GM12892 (cell line): ENCODE results near the gene IL1RAPL2.

Experiments
- POLR2A ChIP-seq: IDR thresholded peaks from 2 replicates; pipeline ENCODE4 v1.6.1; 2011; ENCODE audit warnings: low read depth, low read length, control low read depth
- POLR2AphosphoS5 ChIP-seq: IDR thresholded peaks from 2 replicates; pipeline ENCODE4 v1.6.1; 2011; ENCODE audit warnings: low read depth, low read length, control low read depth
- TAF1 ChIP-seq: IDR thresholded peaks from 2 replicates; pipeline ENCODE4 v1.6.1; 2011; ENCODE audit warnings: low read depth, mild to moderate bottlenecking, control low read depth, low read length, borderline replicate concordance

- TF ChIP-seq POLR2A (no peak), POLR2AphosphoS5 (no peak), TAF1 (no peak)
These were observed 1172.2 kb downstream of the IL1RAPL2 start for GRCh38 chrX:105738162-105738561.
